HG02571 (cell line): ENCODE measurements around the gene BST1.

Experiments
- ATAC-seq: cut with Tn5 transposase; IDR thresholded peaks from one replicate; pipeline ENCODE4 v1.9.1; 2021; ENCODE audit warnings: mild to moderate bottlenecking, moderate library complexity; ENCODE audit not compliant: unreplicated experiment

Gene BST1

DNA sequence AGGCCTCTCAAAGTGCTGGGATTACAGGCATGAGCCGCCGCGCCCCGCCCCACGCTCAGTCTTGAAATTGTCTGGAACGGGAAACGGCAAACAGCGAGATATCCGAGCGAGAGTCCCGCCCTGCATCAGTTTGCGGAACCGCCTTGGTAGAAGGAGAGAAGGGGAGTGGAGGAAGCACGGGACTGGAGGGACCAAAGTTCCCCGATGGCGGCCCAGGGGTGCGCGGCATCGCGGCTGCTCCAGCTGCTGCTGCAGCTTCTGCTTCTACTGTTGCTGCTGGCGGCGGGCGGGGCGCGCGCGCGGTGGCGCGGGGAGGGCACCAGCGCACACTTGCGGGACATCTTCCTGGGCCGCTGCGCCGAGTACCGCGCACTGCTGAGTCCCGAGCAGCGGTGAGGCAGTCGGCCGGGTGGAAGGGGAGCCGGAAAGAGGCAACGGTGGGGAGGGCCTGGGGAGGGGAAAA is at the start of gene BST1:
Gene BST1 (plus strand): TSS at position 125 of the 463 bp plus-strand sequence. CDS start 80 bp downstream, at position 205.
- no peak for ATAC-seq

DNA sequence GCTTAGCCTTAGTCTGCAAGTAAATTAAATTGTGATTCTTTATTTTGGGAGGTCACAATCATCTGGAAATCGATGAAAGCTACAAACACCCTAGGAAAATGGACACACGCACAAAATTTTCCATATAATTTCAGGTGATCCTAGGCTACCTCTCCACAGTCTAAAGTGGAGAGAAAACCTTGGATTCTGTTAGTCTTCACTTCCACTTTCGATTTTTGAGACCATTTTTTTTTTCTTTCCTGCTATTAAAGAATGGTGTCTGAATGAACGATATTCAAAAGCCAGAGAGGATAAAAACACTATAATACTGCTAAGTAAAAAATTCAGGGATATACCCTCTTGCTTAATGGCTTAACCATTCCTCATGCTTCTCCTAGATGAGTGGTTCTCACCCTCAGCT is 49.4 kb upstream of the BST1 start:
- no peak for ATAC-seq

DNA sequence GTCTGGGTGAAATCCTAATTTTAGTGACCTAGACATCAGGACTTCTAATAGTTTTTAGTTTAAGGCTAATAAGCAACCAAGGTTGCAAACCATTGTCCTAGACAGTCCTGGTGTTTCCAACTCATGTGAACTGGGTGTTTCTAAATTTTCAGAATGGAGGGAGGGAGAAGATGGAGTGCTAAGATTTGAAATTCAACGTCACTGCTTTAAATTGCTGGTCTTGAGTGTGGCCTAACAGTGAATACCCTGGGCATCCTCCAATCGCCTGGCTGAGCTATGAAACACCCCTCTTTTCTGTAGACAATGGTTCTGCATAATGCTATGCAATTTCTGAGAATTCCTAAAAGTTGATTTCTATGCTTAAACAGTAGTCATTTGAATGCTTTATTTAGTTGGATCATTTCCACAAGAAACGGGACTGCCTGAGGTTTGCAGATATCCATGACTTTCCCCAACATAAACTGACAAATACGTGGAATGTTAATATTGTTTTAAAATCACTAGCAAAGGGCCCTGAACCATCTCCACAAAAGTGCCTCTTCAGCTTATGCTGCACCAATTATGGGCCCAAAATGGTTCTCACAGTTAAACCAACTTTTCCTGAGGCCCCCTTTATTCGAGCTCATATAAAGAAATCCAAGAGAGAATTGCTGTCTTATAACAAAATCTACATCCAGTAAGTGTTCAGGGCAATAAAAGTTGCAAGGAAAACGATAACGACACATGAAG is 48.8 kb upstream of the BST1 start:
- ATAC-seq, result no peak

DNA sequence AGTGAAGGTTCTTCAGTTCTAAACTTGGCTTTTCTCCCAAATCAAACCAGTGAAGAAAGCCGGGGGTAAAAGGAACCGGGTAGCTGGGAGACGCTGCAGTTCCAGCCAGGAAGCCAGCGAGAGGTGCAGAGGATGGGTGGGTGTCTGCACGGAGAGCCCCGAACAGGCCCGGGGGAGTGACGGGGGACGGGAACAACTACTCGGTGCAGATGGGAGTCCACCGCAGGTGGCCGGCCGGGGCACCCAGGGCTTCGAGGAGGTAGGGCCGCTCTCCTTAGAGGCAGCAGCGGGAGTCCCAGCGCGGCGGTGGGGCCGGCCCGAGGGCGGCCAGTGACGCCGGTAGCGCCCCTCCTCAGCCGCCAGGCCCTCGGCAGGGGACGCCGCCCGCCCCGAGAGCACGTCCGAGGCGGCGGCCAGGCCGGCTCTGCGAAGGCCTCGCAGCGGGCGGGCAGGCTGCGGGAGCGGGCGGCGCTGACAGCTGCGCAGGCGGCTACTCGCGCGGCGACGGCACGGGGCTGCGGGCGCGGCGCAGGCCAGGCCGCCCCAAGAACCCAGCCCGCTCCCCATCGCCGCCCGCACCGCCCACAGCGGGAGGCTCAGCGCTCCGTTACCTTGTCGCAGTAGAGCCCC is 48.2 kb upstream of the BST1 start:
- ATAC-seq, result peak; percentile 53

- peak; percentile 70 for ATAC-seq
Measured at GRCh38 chr4:15655223-15656037, 47.4 kb upstream of the BST1 start, which contains the start of gene FBXL5. TSS of gene FBXL5 (minus strand) at chr4:15655357. CDS start at chr4:15655287, 70 bp downstream.

GRCh38 chr4:15656038-15656470 is 46.8 kb upstream of the BST1 start:
- no peak for ATAC-seq

- no peak for ATAC-seq
Measured at GRCh38 chr4:15657366-15657765, 45.5 kb upstream of the BST1 start.

GRCh38 chr4:15658136-15658770 is 44.6 kb upstream of the BST1 start:
- no peak for ATAC-seq

DNA sequence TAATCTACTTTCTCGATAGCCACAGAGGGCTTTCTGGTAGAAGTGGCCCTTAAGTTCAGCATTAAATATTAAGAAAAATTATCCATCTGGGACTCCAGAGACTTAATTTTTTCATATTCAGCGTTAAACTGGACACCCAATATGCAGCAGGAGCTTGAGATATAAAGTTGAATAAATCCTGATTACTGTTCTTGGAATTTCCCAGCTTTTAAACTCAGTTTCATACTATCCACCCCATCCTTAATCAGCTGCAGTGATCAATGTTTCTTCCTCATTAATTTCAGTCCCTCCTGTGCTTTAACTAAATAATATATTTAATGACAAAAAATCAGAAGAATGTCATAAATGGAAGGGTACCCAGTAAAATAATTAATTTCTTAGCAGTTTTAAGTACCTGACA is 44.1 kb upstream of the BST1 start:
- no peak for ATAC-seq

DNA sequence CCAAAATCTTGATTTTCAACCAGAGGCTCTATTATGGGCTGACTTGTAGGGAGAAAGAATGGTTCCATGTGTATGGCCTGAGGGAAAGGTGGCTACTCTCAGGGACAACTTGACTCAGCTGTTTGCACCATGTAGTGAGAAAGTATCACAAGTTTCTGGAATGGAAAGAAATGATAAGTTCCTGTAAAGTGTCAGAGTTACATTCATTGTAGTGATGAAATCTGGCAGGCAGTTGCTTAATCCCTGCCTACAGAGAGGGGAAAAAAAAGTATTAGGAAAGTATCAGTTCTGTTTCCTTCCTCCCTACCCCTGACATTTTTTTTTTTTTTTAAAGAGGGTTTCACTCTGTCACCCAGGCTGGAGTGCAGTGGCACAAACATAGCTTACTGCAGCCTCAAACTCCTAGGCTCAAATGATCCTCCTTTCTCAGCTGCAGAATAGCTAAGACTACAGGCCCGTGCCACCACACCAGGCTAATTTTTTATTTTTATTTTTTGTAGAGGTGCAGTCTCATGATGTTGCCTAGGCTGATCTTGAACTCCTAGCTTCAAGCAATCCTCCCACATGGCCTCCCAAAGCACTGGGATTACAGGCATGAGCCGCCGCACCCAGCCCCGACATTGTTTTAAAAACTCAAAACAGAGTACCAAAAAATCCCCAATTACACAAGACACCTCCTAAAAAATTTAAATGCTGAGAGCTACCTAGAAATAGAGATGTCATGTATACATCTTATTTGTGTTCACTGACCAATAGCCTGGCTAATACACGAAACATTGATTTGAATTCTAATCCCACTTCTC is 42.9 kb upstream of the BST1 start:
- no peak for ATAC-seq

GRCh38 chr4:15665753-15666365 is 37.0 kb upstream of the BST1 start:
- ATAC-seq, result no peak

- ATAC-seq, result no peak
Measured at GRCh38 chr4:15667006-15667405, 35.9 kb upstream of the BST1 start.

GRCh38 chr4:15668566-15669435 is 34.1 kb upstream of the BST1 start:
- ATAC-seq, result no peak

- no peak for ATAC-seq
Measured at GRCh38 chr4:15670576-15670975, 32.3 kb upstream of the BST1 start.

- no peak for ATAC-seq
Measured at GRCh38 chr4:15672101-15672500, 30.8 kb upstream of the BST1 start.

- no peak for ATAC-seq
Measured at GRCh38 chr4:15673337-15673736, 29.5 kb upstream of the BST1 start.

GRCh38 chr4:15674046-15674445 is 28.8 kb upstream of the BST1 start:
- ATAC-seq, result no peak

DNA sequence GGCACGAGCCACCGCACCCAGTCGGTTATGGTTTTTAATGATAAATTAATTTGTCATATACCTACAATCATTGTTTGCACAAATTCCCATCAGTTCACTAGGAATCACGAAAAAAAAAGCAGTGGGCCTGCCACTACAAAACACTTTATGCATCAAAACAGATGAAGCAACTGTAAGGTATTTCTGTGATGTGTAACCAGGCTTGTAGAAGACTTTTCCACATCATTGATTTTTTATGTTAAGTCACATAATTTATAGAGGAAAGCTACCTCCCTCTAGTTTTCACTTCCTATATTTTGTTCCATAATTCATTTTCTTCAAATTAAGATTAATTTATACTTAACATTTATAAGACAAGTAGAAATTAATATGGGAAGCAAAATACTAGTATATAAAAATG is 27.9 kb upstream of the BST1 start:
- no peak for ATAC-seq

GRCh38 chr4:15675356-15675755 is 27.5 kb upstream of the BST1 start:
- no peak for ATAC-seq
